Activated naive CD4-positive, alpha-beta T cell treated with anti-CD3 and anti-CD28 coated beads, Interleukin-2, amount 50 U/mL, for 16 hours (primary cell): ENCODE results near the gene GRM7.

Source experiments
- DNase-seq: peaks from one replicate; pipeline ENCODE4 v3.0.0-alpha.2; 2020

GRM7 gene

DNA sequence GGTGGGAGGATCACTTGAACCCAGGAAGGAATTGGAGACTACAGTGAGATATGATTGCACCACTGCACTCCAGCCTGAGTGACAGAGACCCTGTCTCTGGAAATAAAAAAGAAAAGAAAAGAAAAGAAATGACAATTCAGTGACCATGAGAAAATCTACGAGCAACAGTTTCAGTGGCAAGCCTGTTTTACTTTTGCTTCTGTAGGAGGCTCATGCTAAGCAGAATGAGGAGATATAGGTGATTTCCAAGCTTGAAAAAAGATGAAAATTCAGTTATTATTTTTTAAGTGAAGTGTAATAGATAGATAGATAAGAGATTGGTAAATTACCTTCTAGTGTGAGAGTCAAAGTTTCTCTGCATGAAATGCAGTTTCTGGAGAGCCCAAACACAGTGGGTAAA lies 651.1 kb downstream of the GRM7 start:
- DNase-seq, result no peak

DNA sequence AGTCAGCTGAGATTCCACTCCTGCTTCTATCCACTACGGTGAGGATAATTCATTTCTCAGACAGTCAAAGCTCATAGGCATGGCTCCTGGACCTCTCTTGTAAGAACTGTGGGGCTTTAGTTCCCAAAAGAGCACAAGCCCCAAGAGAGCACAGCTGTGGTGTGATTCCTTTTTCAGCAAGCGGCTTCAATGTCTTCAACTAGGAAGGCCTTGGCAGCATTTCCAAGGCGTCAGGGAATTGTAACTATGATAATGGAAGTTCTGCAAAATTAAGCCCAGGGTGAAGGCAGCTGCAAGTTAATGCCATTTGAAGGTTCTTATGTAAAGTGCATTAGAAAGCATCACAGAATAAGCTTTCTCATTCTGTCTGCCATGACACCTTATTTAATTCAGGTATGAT lies 657.1 kb downstream of the GRM7 start:
- no peak for DNase-seq

DNA sequence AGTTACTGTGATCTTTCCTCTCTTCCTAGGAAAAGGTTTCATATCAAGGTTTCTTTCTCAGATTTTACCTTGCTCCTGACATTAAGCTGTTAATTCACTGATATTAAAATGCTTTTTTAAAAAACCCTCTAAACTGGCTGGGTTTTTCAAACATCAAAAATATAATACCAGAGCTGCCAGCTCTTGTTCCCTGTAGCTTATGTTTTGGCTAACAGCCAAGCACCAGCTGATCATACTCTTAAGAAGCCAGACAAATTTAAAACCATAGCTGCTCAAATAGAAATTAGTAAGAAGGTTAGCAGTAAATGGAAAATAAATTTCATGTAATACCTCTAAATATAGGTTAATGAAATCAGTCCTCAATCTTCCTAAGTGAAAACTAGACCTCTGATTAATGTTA lies 657.5 kb downstream of the GRM7 start:
- no peak for DNase-seq

DNA sequence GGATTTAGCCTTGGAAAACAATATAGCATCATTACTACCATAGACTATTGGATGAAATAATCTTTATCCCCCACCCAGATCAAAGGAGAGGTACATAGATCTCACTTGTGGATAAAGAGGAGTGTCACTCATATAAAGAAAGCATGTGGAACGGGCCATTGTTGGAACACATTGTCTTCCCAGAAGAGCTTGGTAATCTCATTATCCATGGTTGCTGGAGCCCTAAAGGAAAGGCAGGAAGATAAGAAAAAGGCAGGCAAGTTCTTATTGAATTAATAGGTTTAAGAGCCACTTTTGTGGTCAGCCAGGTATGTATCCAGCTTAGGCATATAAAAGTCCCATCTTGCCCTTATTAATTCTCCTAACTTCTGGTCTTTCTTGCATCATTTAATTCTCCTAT lies 659.1 kb downstream of the GRM7 start:
- DNase-seq, result no peak

DNA sequence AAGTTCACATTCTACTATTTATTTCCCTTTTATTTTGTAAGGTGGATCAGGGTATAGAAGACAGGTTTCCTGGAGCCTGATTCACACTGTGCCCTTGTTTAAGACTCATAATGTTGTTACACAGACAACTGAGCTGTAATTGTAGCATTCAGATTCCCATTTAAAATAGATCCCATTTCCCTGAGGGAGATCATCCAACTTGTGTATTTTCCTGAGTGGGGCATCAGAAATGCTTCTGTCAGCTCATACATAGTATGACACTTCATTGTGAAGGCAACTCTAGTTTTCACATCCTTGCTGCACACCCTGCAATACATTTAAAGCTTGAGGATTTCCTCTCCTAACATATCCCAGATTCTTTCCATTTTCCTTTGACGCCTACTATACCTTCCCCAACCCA lies 659.7 kb downstream of the GRM7 start:
- DNase-seq, result no peak

DNA sequence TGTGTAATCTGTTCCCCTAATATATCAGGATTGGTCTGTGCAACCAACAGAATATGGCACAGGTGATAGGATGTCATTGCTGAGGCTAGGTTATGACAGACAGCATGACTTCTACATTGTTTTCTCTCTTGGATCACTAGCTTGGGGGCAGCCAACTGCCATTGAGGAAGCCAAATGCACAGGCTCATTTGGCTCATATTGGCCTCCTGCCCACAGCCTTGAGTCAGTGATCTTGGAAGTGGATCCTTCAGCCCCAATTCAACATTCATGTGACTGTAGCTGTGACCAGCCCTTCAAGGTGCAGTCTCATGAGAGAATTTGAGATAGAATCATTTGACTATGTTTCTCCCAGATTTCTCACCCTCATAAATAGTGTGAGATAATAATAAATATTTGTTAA lies 675.6 kb downstream of the GRM7 start:
- DNase-seq, result no peak

DNA sequence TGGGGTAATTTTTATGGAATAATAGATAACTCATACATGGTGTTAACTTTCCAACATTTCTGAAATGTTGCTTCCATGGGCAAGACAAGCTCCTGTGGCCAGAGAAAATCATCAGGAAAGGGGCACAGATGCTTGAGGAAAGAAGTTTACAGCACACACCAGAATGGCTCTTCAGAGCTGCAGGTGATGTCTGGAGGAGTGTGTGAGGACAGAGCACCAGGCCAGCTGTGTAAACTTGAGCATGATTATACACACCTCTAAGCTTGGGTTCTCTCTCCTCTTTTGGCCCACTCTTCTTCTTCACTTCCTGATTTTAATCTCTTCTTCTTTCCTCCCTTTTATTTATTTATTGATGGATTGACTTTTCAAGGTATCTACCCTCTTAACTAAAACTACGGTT lies 676.0 kb downstream of the GRM7 start:
- no peak for DNase-seq

DNA sequence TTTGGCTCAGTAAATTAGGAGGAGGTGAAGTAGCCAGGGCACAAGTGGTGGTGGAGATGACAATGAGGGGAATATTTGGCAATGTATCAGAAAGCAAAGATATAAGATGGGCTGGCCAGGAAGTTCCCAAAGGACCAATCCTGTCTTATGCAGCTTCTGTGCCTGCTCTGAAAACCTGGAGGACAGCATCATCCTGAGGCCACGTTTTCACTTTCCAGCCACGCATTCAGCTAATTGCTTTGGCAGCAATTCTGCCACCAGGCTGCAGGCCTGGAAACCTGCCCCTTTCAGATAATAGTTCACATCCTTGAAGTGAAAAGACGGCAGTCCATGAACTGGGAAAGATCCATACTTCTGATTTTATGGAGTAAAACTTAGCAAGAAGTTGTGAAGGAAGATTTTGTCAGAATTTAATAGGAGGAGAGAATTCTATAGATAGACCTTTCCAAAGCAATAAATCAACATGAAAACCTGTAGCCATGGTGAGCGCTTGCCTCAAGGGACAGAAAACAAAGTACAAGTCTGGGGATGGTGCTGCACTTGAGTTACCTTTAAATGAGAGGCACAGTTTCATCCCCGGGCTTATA lies 682.5 kb downstream of the GRM7 start:
- DNase-seq, result no peak

DNA sequence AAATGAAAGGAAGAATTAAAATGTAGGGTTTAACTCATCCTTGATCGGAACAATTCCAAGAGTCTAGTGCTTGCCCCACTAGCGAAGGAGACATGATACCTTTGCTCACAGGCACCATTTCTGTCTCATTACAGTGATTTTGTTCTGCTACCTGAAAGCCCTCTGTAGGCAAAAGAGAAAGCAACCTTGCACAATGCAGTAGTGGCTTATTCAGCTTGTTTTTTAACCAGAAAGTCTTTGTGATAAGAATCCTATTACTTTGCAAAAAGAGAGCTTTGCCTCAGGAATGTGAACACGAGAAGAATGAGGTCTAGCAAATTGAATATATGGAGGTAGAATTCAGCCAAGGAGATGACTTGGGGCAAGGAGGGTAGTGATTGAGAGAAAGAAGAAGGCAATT lies 684.4 kb downstream of the GRM7 start:
- DNase-seq, result no peak

DNA sequence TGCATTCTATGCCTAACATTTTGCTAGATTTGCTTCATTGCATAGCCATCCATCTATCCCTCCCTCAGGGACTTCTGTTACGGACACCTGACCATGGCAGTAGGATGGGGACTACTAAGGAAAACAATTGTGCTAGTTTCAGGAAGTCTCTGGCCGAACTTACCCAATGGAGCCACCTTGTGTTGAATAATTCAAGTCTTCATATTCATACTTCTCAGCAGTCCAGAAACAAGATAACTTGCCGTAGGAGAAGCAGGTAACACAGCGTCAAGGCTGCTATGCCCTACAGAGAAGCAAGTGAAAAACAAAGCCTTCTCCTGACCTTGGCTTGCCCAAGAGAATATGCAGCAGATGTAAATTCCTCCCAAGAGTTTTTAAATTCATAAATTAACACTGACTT lies 685.3 kb downstream of the GRM7 start:
- DNase-seq, result no peak

DNA sequence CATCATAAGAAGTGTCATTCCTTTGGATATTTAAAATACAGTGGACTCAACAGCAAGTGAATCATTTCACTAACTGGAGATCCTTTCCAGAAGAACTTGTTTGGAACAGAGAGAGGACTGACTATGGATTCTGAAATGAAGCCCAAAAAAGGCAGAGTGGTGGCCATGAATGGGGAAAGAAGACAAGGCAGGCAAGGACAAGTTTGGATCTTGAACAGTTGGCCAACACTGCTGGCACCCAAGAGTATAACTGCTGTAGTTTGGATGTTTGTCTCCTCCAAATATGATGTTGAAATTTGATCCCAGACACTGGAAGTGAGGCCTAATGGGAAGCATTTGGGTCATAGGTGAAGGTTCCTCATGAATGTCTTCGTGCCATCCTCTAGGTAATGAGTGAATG lies 686.9 kb downstream of the GRM7 start:
- DNase-seq, result no peak

DNA sequence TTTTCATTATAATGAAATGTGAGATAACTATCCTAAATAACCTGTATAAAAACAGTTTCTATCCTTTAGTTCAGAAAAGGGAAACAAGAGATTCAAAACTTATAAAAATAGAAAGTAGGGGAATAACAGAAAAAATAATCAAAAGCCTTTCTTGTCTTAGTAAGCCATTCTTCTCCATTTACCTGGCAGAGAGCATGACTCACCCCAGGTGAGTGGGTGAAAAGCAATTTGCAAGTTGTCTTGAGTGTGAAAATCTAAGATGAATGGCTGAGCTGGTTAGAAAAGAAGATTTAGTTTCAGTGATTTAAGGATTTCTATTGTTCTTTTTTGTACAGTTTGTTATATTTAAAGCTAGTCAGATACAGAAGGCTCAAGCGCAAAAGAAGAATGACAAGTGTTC lies 702.0 kb downstream of the GRM7 start:
- no peak for DNase-seq

DNA sequence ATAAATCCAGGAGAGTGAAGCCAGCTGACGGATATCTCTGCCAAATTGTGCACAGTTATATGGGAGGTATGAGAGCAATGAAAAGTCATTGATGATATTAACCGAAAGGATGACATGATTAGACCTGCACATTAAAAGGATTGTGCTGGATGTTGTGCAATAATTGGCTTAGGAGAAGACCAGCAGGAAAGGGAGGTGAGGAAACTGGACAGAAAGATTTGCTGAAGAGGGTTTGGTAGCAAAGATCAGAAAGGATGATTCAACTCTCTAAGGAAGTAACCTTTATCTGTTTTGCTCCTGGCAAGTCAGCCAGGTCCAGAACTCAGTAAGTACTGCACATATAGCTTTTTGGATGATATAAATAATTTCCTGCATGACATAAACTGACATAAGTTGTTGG lies 704.7 kb downstream of the GRM7 start:
- DNase-seq, result no peak

DNA sequence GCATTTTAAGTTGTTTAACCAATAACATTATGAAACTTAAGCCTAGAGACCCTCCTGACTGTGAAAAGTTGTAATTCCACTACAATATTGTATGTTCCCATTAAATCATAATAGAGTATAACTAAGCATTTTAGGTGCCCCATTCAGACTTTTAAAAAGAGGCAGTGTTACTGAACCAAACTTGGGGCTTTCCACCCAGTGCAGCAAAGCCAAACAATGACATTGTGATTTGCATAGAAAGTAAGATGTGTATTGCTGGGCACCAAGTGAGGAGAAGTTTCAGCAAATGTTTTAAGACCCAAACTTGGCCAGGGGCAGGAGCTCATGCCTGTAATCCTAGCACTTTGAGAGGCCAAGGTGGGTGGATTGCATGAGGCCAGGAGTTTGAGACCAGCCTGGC lies 706.2 kb downstream of the GRM7 start:
- no peak for DNase-seq

DNA sequence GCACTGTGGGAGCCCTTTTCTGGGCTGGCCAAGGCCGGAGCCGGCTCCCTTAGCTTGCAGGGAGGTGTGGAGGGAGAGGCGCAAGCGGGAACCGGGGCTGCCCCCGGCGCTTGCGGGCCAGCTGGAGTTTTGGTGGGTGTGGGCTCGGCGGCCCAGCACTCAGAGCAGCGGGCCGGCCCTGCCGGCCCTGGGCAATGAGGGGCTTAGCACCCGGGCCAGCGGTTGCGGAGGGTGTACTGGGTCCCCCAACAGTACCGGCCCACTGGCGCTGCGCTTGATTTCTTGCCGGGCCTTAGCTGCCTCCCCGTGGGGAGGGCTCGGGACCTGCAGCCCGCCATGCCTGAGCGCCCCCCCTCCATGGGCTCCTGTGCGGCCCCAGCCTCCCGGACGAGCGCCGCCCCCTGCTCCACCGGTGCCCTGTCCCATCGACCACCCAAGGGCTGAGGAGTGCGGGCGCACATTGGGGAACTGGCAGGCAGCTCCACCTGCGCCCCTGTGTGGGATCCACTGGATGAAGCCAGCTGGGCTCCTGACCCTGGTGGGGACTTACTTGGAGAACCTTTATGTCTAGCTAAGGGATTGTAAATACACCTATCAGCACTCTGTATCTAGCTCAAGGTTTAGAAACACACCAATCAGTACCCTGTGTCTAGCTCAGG lies 707.7 kb downstream of the GRM7 start:
- DNase-seq, result no peak

DNA sequence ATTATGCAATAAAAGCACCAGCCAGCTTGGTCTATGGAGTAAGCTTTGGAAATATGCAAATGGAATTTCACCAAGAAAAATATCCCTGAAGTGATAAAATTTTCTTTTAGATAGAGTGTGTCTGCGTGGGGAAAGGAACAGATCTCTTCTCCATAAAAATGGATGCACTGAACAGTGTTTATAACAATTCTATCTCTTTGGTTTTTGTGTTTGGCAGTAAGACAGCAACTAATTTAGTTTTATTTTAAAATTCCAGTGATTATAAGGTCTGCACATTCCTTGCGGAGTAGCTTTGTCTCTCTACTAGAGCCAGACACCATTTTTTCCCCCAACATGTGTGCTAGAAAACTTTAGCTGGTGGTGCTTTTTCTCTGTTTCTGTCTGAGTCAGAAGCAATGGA lies 712.4 kb downstream of the GRM7 start:
- DNase-seq, result no peak

DNA sequence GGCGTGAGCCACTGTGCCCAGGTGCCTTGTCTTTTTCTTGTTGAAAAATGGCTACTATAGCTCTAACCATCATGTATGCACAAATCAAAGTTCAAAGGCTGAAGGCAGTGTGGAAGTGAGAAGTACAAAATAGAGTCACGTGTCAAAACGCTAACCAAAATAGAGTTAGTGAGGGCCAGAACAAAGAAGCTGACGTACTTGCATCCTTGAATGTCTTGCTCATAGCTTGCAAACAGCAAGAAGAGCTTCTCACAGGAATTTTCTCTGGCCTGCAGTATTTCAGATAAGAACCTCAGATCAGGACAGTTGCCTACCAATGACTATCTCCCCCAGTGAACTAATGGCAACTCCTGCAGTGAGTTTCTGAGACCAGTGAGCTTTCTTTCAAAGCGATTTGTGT lies 713.5 kb downstream of the GRM7 start:
- no peak for DNase-seq

DNA sequence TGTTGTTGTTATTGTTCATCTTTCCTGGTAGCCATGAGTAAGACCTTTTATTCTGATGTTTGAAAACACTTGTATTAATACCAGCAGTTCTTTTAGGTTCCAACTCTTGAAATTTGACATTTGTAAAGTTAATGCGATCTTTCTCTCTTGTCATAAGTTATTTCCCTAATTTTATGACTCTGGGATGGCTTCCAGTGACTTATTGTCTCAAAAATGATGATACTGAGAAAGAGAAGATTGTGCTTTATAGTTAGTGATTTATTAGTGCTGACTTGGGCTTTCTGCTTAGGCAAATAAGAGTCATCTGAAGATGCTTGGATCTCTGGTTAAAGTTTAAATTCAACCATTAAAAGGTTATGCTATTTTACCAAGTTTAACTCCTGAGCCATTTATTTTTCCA lies 715.2 kb downstream of the GRM7 start:
- DNase-seq, result no peak

DNA sequence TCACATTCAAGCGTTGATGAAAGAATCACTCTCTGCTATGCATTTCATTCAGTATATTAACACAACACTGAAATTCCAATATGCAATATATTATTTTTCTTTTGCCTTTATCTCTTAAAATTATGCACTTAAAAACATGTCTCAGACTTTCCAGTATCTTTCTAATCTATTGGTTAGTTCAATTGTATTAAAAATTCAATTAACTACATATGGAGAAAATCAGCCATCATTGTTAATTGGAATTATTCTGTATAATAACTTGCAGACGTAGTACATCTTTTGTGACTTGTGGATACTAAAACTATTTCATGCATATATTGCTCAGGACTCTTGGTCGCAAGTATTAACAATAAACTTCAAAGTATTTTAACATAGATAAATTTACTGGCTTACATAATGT lies 715.6 kb downstream of the GRM7 start:
- DNase-seq, result no peak

DNA sequence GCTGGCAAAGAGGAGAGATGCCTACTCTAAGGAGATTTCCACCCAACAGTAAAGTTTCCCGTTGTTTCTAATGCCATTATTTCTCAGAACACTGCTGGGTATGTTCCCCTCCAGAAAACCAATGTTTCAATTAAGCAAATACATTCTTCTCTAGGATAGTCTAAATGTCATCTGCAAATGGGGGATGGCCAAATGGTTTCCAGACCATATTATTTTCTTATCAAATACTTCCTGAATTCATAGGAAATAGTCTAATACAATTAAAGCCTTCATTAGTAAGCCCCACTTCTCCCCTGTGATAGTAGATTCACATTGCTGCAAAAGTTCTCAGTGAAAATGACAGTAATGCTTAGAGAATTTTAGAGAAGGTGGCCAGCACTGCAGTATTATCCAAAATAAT lies 716.6 kb downstream of the GRM7 start:
- DNase-seq, result no peak

DNA sequence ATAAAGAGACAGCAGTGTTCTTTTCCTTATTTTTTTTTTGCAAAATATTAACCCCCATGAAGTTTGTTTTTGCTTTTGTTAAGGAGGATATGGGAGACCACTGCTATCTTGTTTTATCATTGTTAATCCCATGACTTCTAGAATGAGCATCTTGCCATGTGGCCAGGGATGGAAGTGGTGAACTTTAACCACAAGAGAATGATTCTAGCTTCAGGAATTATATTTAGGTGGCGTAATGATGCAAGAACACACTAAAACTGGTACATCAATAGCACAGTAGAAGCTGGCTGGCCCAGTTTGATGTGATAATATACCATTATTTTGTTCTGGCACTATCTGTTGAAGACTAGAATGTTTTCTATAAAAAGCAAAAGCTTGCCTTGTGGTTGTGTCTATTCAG lies 720.9 kb downstream of the GRM7 start:
- DNase-seq, result no peak

DNA sequence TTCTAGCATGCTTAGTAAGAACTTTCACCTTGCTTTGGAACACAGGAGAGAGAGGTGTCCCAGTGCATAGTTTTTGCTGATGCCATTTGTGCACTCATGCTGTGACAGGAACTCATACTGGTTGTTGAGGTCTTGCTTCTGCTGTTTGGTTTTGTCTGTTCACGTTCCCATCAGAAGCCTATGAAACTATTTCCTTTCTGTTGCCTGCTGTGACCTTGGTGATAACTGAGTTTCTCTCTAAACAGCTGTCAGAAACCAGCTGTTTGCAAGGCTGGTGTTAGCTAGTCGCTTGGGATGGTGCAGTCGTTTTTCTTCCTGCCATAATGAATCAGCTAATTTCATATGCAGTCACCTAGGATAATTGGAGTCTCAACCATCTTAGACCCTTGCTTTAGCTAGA lies 724.1 kb downstream of the GRM7 start:
- DNase-seq, result no peak

DNA sequence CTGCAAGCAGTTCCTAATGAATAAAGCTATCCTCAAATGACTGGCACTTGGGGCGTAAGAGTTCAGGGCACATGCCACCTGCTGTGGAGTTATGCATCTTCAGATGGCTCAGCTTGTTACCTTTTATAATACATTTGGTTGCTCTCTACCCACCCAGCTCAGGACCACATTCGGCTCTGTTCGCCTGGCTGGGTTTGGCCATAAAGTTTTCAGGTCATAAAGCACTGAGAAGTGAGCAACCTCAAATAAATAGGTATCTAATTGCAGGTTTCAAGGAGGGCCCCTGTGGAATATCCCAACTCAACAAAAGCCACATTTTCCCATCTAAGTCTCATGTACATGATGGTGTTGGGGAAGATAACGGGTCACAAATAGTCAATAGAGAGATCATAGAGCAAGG lies 727.3 kb downstream of the GRM7 start:
- no peak for DNase-seq

DNA sequence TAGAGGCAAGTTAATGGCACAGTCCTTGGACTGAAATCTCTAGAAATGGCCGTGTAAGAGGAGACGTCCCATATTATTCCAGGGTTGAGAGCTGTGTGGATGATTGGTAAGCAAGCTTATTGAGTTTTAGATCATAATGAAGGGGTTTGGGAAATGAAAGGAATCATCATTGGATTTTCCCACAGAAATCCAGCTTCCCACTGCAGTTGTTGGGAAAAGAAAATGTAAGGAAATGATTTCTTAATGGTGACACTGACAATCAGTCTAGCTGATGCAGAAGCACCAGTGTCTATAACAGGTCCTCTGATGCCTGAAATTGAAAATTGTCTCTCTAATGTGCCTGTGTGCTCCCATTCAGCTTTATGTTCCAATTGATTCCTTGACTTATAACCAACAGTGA lies 728.6 kb downstream of the GRM7 start:
- DNase-seq, result no peak

DNA sequence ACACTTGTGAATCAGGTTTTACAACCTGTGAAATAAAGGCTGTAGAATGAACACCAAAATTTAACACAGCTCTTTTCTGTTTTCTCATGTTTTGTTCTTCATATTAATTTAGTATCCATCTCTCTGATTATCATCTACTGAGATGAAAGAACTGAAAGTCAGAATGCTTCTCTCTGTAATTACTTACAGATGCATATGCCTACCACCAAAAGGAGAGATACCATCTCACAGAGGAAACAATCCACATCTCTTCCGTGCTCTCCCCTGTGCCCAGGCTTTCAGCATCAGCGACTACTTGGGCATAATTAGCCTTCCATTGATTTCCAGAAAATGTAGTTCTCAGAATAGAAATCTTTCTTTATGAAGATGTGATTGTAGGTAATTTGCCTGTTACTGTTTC lies 741.4 kb downstream of the GRM7 start:
- DNase-seq, result no peak

DNA sequence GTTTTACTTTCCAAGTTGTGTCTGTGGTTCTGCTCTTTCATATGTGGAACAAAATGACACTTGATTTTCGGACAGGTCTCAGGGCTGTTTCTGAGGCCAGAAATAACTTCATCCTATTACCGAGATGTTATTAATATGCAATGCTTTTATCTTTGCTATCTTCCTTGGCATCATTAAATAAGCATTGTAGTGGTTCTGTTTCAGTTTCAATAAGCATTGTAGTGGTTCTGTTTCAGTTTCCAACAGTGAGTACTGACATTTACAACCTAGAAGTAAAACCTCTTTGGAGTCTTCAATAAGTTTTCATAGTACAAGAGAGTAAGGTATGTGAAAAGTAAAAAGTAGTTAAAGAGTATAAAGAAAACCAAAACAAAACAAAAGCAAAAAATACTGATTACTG lies 746.2 kb downstream of the GRM7 start:
- DNase-seq, result no peak
